ENCODE data around the gene LETMD1. TPM values are rescaled to one million over a fixed set of nuclear protein-coding genes. Genes with fewer than 3 reads are reported as not detected.

LETMD1 gene
- total and polyA plus RNA-seq, 2 donors (not counting 1 experiment from before 2014, with no cell fraction given) = 94.7 to 101 TPM

- no peak overlapping the region for H3K9ac ChIP-seq (ENCODE audit: low read length)
- H3K27me3 ChIP-seq (replicated peaks in 1 of 4; ENCODE audit: control extremely low read depth in 1 of 4, control insufficient read depth in 3 of 4, insufficient read depth in 4 of 4, low read length in 3 of 4) = no peaks in the 10 kb centered on the region
- H4K20me1 ChIP-seq (ENCODE audit: control insufficient read depth, insufficient read depth, low read length, poor library complexity, severe bottlenecking) = no peaks in the 10 kb centered on the region
- CTCF ChIA-PET = no interaction called here
- H3K36me3 ChIP-seq (replicated peaks in 1 of 2; ENCODE audit: control extremely low read depth in 1 of 2, control insufficient read depth in 1 of 2, extremely low read depth in 1 of 2, insufficient read depth in 2 of 2, low read length in 1 of 2) = peaks cover 9 to 64% of the 10 kb centered on the region in 2 experiments
- WGBS (ENCODE audit: insufficient coverage) = 92% methylated on average over 1 of the region's 4 CpGs
- TF ChIP-seq CTCF (IDR thresholded peaks at IDR 0.05) = no peak
- TF ChIP-seq EZH2 (IDR thresholded peaks at IDR 0.05; ENCODE audit: borderline replicate concordance, insufficient read depth, low read depth, low read length, poor library complexity, severe bottlenecking) = no peak
- no peaks in the 10 kb centered on the region for H3K9me3 Mint-ChIP-seq (ENCODE audit: insufficient read depth)
- intact Hi-C loops (cut with micrococcal nuclease) = no loop called here
- POLR2A ChIA-PET = no interaction called here
- no peak overlapping the region for H3K4me2 ChIP-seq (replicated peaks; ENCODE audit: low read depth, low read length, poor library complexity, severe bottlenecking)
- no peaks in the 10 kb centered on the region for H3K9me3 ChIP-seq (ENCODE audit: control extremely low read depth in 1 of 3, control insufficient read depth in 2 of 3, insufficient read depth in 1 of 3, low read length in 2 of 3)
- no peak overlapping the region for H2AFZ ChIP-seq (ENCODE audit: insufficient read depth, low read depth, low read length, poor library complexity, severe bottlenecking)
- no peak overlapping the region for H3K4me3 Mint-ChIP-seq
- H3K79me2 ChIP-seq (ENCODE audit: control insufficient read depth, insufficient read depth, low read length) = no peaks in the 10 kb centered on the region
- no peaks in the 10 kb centered on the region for H3K4me1 ChIP-seq (ENCODE audit: control insufficient read depth in 2 of 2, insufficient read depth in 2 of 2, low read length in 2 of 2)
- H3K4me3 ChIP-seq (ENCODE audit: control extremely low read depth in 1 of 5, extremely low read depth in 1 of 5, insufficient read depth in 1 of 5, low read depth in 2 of 5, low read length in 4 of 5) = no peak overlapping the region
- no peak for DNase-seq
- ATAC-seq (ENCODE audit: low read depth) = no peak
- no peak overlapping the region for H3K27ac ChIP-seq (ENCODE audit: low read length in 2 of 2)
- H3K27me3 Mint-ChIP-seq = no peaks in the 10 kb centered on the region
- no peaks in the 10 kb centered on the region for H3K4me1 Mint-ChIP-seq
- no peak overlapping the region for H3K27ac Mint-ChIP-seq
Observed at GRCh38 chr12:51067229-51067628, 19.1 kb downstream of the LETMD1 start.

GRCh38 chr12:51067771-51068170 lies 19.6 kb downstream of the LETMD1 start:
- no peaks in the 10 kb centered on the region for H3K9me3 Mint-ChIP-seq (ENCODE audit: insufficient read depth)

More at GRCh38 chr12:51067771-51068170, 19.6 kb downstream of the LETMD1 start:
- Histone ChIP-seq H4K20me1 (ENCODE audit: control insufficient read depth, insufficient read depth, low read length, poor library complexity, severe bottlenecking) (no peaks in the 10 kb centered on the region), H3K4me3 (ENCODE audit: control extremely low read depth in 1 of 5, extremely low read depth in 1 of 5, insufficient read depth in 1 of 5, low read depth in 2 of 5, low read length in 4 of 5) (no peak overlapping the region), H3K4me2 (replicated peaks; ENCODE audit: low read depth, low read length, poor library complexity, severe bottlenecking) (no peak overlapping the region), H3K79me2 (ENCODE audit: control insufficient read depth, insufficient read depth, low read length) (no peaks in the 10 kb centered on the region), H3K27me3 (replicated peaks in 1 of 4; ENCODE audit: control extremely low read depth in 1 of 4, control insufficient read depth in 3 of 4, insufficient read depth in 4 of 4, low read length in 3 of 4) (no peaks in the 10 kb centered on the region), H3K9ac (ENCODE audit: low read length) (no peak overlapping the region), H2AFZ (ENCODE audit: insufficient read depth, low read depth, low read length, poor library complexity, severe bottlenecking) (no peak overlapping the region), H3K36me3 (replicated peaks in 1 of 2; ENCODE audit: control extremely low read depth in 1 of 2, control insufficient read depth in 1 of 2, extremely low read depth in 1 of 2, insufficient read depth in 2 of 2, low read length in 1 of 2) (peaks cover 9 to 60% of the 10 kb centered on the region in 2 experiments), H3K9me3 (ENCODE audit: control extremely low read depth in 1 of 3, control insufficient read depth in 2 of 3, insufficient read depth in 1 of 3, low read length in 2 of 3) (no peaks in the 10 kb centered on the region), H3K4me1 (ENCODE audit: control insufficient read depth in 2 of 2, insufficient read depth in 2 of 2, low read length in 2 of 2) (no peaks in the 10 kb centered on the region), H3K27ac (ENCODE audit: low read length in 2 of 2) (no peak overlapping the region)
- TF ChIP-seq EZH2 (IDR thresholded peaks at IDR 0.05; ENCODE audit: borderline replicate concordance, insufficient read depth, low read depth, low read length, poor library complexity, severe bottlenecking) = no peak
- TF ChIP-seq CTCF (IDR thresholded peaks at IDR 0.05) = no peak
- Mint-ChIP-seq H3K4me3 (no peak overlapping the region), H3K27ac (no peak overlapping the region), H3K4me1 (no peaks in the 10 kb centered on the region), H3K27me3 (no peaks in the 10 kb centered on the region)
- intact Hi-C loops (cut with micrococcal nuclease) = no loop called here
- 95% methylated on average over 7 of the region's 7 CpGs for WGBS (ENCODE audit: insufficient coverage)
- ATAC-seq (ENCODE audit: low read depth) (no peak), DNase-seq (no peak)
- POLR2A ChIA-PET = no interaction called here
- CTCF ChIA-PET = no interaction called here

Data from B cell (primary cell).